Hematopoietic multipotent progenitor cell treated with erythropoietin and hydrocortisone succinate and interleukin-3 and kit ligand, for 8 days (in vitro differentiated cells): ENCODE measurements around the gene BTBD2.

Source experiments
- DNase-seq: peaks from one replicate; pipeline ENCODE4 v3.0.0-alpha.2; 2015

BTBD2 gene

DNA sequence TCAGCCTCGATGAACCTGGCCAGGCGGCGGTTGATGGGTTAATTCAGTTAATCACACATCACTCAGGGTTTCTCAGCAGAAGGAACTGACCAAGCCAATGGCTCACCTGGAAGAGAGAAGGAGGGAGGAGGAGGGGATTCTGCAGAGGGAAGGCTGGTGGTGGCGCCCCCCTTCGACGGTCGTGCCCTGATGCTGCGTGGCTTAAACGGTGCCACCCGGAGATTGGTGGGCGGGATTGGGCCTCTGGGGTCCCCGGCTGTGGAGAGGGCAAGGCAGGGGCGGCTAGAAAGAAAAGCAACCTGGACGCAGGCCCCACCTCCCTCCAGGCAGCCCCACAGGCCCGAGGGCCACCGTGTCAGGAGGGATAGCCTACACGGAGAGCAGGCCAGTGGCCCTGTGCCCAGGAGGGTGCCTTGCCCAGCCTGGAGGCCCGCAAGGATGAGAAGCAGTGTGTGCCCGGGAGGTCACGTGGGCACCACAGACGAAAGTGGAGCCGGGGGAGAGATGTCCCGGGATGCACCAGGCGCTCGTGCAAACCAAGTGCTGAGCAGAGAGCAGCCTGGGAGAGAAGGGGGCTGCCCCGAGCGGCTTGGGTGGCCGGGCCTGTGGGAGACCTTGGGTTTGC is 58.5 kb downstream of the BTBD2 start:
- DNase-seq = no peak

DNA sequence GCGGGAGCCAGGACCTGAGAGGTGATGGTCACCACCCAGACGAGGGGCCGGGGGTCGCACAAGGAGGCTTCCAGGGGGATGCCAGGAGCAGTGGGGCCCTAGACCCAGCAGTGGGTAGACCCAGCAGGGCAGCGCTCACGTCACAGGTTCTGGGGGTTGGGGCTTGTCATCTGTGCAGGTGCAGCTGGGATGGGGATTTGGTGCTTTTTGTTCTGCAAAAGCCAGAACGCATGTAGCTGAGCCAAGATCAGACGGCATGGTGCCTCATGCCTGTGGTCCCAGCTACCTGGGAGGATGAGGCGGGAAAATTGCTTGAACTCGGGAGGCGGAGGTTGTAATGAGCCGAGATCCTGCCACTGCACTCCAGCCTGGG is 59.4 kb downstream of the BTBD2 start:
- DNase-seq = no peak

DNA sequence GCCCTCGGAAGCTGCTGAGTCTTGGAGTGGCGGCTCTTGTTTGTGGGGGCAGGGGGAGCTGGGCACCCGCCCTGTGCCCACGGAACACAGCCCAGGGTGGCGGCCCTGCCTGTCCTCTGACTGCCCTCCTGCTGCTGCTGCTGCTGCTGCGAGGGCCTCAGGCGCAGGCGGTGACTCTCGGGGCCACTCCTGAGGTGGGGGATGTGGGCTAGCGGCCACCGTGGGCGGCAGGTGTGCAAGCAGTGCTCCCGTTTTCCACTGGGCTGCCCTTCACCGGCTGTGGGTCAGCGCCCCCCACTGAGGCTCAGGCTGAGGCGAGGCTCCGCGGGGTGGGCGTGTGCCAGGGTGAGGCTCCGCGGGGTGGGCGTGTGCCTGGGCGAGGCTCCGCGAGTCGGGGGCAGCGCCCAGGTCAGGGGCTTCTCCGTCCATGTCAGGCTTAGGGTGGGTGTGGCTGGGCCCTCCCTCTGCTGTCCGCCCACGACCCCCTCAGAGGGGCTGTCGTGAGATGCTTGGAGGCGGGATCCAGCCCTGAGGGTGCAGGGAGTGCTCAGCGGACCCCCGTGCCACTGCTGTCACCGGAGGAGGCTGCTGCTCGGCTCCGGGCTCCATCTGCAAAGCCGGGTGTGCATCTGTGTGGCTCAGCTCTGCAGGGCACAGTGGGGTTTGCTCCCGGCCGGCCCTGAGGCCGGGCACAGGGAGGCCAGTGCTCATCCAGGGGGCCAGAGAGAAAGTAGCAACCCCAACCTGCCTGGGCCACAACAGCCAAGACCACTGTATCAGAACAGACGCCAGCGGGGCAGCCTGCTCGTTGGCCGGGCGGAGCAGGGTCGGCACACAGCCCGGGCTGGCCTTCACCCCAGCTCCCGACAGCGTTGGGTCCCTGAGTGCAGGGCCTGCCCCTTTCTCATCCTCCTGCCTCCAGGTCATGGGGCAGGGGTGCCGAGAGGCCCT is 60.1 kb downstream of the BTBD2 start:
- DNase-seq = no peak

DNA sequence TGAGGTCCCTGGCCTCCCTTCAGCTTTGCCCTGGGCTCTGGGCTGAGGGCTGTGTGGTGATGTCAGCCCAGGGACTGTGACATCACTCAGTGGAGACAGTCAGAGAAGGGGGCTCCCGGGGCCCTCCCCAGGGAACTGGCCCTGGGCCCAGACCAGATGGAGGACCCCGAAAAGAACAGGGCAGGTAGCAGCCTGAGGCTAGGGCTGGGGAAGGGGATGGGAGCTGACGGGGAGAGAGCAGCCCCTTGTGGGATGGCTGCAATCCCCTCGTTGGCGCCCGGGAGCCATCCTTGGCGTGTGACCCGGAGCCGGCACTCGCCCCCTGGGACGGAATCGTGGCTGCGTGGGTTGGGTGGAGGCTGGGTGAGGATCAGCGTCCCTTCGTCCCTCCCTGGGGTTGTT is 61.0 kb downstream of the BTBD2 start:
- DNase-seq = no peak

DNA sequence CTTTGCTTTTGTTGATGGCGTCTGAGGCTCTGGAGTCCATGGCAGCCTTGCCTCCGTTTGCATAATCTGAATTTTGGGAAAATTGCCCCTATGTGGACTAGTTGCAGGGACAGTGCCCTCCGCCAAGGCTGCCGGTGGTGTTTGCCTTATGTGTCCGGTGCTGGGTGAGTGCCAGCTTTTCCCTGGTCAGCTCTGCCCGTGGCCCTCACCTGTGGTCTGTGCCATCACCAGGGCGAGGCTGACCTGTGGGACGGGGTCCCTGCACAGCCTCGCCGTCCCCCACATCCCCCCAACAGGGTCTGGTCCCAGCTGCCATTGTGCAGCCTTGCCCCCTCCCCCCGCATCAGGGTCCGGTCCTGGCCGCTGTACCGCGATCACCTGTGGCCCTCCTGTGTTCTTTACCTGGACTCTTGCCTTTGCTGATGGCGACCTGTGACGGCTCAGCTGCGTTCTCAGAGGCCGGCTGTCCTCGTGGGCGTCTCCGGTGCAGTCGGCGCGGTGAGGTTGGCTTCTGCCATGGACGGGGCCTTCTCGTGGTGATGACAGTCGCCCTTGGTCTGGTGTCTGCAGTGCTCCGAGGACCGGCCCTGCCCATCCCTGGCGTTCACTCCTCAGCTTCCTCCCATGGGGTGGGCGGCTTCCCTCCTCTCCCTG is 61.9 kb downstream of the BTBD2 start:
- no peak for DNase-seq

DNA sequence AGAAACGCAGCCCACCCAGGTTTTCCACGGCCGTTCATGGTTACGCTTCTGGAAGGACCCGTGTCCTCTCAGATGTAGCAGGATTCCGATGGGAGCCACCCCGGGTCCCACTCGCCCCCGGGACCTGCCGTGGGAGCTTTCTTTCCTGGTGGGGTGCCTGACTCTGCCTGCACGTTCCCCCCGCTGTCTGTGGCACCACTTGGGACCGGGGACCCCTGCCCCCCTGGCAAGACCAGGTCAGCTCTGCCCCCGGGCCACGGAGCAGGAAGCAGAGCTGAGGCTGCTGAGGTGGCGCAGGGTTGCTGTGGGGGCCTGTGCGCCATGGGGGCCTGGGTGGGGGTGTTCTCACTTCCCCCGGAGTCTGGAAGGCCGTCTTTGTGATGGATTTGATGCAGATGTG is 62.5 kb downstream of the BTBD2 start:
- no peak for DNase-seq

DNA sequence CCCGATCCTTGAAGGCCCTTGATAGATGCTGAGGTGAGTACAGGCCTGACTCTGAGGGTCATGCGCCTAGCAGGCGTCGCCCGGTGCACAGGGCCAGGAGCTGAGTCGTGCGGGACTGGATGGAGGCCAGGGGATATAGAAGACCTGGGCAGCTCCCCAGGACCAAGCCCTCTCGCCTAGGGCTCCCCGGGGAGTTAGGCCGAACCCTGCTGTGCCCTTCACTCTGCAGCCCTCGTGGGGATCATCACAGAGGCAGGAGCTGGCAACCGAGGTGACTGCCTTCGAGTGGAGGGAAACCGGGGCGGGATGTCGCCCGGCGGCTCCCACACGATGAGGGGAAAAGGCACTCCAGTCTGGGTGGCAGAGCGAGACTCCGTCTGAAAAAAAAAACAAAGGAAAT is 62.9 kb downstream of the BTBD2 start:
- DNase-seq = peak; percentile 21

DNA sequence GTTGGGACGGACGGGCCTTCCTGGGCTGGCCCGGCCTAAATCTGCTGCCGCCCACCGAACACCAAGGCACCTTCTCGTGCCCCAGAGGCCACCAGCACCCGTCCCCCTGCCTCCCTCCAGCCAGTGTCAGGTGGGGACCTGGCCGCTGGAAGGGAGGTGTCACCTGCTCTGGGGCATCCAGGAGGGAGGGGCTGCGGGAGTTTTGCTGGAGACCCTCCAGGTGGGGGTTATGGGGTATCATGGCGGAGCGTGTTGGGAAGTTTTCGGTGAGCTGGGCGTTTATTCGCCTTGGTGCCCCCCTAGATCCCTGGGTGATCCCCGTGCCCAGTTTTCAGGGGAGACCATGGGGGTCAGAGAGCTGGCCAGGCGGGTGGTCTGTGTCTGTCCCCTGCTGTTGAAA is 64.9 kb downstream of the BTBD2 start:
- no peak for DNase-seq

DNA sequence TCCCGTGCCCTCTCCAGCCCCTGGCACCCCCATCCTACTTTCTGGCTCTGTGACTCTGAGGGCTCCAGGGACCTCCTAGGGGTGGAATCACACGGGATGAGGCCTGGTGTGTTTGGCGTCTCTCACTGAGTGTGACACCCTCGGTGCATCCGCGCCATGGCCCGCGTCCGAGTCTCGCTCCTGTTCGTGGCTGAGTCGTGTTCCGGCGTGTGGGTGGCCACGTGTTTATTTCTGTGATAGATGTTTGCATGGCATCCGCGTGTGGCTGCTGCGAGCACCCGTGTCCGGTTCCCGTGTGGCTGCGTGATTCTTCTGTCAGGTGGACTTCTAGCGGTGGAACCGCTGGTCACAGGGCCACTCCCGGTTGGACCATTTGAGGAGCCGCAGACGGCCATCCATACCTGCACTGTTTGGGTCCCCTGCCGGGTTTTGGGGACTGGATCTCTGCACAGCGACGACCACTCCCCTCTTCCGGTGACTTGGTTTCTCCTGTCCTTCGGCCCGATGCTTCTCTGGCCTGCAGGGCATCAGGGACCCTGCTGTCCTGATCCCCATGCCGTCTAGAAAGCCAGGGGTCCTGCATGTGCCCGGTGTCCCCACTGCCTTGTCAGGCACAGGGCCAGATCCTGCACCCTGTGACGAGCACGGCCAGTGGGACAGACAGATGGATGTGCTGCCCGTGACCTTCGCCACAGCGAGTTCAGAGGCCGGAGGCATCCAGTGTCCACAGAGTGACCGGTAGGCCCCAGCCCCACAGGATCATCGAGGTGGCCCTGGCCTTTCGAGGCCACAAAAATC is 66.0 kb downstream of the BTBD2 start:
- DNase-seq = no peak

DNA sequence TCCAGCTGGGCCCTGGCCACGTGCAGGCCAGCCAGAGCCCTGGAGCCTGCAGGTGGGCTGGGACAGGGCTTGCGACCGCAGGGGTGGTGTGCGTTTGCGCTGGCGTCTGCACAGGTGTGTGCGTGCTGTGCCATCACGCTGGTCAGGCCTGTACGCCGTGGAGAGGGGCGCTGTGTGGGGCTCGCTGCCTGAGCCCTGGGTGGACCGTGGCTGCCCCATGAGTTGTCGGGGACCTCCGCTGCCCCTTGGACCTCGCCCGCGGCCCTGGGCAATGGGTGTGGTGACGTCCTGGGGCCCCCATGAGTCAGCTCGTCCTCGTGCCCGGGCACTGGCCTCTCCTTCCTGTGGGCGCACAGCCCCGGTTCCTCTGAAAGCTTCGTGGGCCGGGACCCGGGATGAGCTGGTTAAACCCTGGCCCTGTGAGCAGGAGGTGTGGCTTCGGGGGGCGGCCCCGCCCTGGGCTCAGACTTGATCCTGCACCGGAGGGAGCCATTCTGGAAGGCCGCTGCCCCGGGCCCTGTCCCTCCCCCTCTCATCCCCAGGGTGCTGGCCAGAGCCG is 67.8 kb downstream of the BTBD2 start:
- DNase-seq = no peak

DNA sequence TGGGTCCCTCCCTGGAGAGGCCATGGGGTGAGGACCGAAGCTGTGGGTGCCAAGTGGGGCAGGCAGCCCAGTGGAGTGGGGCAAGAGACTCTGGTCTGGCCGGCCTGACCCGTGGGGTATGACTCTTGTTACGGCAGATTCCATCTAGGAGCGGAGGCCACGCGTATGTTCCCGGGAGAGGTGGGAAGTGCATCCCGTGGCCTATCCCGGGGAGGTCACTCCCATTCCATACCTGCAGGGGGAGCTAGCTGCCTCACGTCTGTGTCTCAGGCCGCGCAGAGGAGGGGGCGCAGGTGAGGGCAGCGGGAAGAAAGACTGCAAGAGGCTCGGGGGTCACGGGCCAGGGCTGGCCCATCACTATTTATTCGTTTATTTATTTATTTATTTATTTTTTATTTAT is 69.6 kb downstream of the BTBD2 start:
- peak; percentile 36 for DNase-seq

DNA sequence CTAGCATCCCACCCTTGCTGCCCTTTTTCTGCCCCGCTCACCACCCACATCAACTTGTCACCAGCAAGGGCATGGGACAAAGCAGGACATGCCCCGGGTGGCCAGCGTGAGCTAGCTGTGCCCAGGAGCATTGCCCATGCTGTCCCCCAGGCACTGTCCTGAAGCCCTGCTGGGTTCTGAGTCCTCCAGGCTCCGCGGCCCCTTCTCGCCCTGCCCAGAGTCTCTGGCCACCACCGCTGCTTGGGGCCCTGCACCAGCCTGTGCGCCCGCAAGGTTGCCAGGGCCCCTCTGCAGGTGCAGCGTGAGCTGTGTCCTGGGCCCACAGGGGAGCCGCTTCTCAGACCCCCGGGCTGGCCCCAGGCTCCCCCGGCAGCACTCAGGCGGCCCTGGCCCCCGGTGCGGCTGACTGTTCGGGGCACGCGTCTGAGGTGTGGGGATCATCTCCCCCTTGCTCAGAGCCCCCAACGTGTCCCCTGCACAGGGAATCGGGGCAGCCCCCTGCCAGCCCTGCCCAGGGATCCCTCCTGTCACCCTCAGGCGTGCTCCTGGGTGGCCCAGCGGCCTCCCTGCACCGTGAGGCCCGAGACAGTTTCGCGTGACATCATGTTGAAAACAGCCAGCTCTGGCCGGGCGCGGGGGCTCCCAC is 70.5 kb downstream of the BTBD2 start:
- no peak for DNase-seq

DNA sequence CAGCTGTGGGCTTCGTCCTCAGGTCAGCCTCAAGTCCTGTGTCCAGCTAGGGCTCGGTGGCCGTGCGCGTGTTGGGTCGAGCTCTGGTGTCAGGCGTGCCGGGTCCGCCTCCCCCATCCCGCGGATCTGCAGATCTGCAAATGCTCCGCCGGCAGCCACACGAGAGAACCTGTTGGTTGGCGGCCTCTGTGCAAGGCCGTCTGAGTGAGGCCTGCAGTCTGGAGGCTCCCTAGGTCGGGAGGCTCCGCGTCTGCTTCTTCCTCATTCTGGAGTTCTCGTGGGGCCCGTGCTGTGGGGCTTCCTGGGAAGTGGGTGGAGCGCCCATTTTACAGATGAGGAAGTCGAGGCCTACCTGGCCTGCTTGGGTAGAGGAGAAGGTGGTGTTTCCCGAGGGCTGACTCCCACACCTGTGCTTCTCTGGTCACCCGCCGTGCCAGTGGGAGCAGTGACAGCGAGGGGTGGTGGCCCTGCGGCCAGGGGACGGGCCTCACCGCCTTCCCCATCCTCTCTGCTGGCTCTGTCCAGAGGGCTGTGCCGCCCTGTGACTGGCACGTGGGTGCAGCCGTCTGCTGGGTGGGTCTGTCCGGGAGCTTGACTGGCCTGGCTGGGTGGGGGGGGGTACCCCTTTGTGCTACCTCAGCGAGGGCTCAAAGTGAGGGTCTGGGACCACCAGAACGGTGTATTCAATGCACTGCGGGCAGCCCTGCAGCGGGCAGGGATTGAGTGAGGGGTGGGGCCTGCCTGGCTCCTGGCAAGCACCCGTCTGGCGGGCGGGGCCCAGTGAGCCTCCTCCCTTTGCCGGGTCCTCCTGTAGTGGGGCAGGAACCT is 71.2 kb downstream of the BTBD2 start:
- peak; percentile 14 for DNase-seq

DNA sequence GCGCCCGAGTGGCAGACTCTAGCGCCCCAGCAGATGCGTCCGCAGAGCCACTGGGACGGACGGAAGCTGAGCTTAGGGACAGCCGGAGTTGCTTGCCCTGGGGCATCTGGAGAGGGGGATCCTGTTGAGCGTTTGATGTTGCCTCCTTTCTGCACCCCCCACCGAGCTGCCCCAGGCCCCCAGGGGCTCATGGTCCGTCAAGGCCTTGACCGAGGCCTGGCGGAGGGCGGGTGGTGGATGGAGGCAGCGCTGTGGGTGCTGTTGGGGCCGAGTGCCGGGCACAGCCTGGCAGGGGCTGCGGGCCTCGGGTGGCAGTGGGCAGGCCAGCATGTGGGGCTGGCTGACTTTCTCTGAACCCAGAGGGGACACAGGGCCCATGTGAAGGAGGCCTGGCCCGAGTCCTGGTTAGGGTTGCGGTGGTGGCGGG is 71.8 kb downstream of the BTBD2 start:
- no peak for DNase-seq

DNA sequence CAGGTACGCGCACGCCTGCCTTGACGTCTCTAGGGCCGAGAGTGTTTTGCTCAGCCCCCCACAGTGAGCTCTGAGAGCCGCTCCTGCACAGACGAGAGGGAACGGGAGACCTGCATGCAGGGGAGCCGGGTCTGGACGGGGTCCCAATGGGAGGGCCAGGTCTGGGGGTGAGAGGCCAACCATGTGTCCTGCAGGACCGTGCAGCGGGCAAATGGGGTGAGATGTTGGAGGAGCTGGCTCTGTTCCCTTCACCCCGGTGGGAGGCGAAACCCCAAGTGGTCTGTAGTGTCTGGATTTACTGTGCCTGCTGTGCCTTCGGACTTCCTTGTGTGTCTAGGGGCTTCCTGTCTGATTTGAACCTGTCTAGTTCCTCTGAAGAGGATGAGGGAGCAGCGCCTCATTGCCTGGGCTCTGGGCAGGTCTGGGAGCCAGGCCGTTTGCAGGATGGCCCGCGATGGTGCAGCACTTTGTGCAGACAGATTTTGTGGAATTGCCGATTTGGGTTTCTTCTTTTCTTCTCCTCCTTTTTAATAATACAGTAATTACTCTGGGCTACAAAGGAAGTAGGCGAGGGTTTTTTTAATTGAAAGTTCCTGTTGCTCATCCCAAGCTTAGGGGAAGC is 72.5 kb downstream of the BTBD2 start:
- peak; percentile 7 for DNase-seq

DNA sequence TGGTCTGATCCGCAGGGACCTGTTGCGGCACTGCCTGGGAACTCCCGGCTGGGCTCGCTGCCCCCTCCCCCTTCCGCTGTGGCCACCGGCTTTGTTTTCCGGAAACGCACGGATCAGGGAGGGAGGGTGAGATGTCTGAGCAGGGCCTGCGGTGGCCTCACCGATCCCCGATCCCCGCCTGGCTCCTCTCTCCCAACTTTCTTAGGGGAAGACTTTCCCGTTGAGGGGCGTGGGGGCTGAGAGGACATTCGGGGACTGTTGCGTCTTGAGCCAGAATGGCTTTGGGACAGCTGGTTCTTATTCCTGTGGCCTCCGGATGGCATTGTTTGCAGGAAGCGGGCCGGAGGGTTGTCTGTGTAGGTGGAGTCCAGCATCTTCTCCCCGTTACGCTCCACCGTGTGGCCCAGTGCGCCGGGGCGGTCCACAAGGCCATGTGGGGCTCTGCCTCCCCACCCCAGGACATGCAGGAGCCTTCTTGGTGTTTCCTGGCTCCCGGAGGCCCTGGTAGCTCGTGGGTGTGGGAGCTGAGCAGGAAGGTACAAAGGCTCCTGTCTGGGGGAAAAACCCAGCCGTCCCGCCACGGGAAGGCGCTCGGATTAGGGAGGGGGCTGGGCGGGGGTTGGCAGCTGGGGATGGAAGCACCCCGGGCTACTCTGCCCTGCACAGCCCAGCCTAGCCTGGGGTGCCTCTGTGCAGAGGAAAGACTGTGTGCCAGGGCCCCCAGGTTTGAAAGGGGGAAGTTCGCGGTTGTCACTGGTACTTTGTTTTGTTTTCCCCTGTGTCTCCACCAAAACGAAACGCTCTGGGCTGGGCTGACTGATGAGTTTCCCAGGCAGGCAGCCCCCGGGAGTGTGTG is 73.2 kb downstream of the BTBD2 start:
- peak; percentile 63 for DNase-seq

DNA sequence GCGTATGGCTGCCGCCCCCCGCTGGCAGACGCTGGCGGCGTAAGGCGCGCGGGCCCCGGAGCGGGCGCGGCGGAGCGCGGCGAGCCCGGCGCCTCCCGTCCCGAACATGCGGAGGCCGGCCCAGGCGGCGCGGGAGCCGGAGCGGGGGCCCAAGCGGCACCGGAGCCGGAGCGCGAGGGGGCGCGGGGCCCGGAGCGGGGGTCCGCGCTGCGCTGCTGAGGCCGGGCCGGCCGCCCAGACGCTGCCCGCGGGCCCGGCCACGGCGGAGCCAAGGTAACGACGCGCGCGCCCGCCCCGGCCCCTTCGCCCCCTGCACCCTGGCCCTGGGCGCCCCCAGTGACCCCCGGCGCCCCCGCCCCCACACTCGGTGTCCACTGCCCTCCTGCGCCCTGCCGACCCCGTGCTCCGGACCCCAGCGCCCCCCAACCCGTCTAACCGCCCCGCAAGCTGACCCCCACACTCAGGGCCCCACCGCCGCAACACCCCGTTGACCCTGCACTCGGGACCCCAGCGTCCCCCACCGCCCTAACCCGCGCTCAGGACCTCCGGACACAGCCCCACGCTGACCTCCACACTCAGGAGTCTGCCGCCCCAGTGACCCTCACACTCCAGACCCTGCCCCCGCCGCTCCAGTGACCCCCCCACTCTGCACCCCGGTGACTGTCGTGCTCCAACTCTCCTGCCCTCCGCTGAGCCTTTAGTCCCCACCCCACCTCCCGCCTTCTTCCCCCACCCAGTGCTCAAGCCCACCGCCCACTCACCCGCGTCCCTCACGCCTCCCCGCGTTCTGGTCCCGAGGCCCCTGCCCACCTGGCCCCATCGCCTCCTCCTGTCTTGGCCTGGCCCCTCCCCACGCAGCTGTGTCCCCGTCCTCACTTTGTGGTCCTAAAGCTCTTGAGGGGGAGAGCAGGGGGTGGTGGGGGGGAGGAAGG is 74.1 kb downstream of the BTBD2 start, which contains the start of gene CSNK1G2:
TSS of gene CSNK1G2 (plus strand) at position 27 of the 932 bp plus-strand sequence. CDS start 28,601 bp downstream, outside the sequence.
- DNase-seq = no peak

DNA sequence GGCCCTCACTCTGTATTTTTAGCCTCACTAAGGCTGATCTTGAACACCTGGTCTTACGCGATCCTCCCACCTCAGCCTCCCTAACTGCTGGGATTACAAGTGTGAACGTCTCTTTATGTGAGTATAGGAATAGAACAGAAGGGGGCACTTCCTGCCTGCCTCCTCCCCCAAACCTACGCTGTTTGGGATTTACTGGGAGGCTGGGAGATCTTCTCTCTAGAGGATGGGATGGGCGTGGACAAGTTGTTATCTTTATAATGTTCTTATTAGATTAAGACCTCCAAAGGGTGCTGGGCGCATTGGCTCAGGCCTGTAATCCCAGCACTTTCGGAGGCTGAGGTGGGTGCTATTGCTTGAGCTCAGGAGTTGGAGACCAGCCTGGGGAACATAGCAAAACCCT is 77.4 kb downstream of the BTBD2 start:
- DNase-seq = no peak
